ENCODE data around the gene DPY19L2.
"Not testable (repeated sequence)": the region's sequence is repeated elsewhere in the genome, so short reads cannot be mapped to it uniquely, and the experiment has no call there.

Gene DPY19L2

GRCh38 chr12:63668028-63668799 lies at the start of gene DPY19L2:
TSS of gene DPY19L2 (minus strand) at chr12:63668493. CDS start at chr12:63668393, 100 bp downstream.
- Histone ChIP-seq H3K36me3 (ENCODE audit: insufficient read depth, low read length) (no peaks in the 10 kb centered on the region), H3K9me3 (ENCODE audit: control insufficient read depth, insufficient read depth, low read length) (no peaks in the 10 kb centered on the region), H3K4me1 (ENCODE audit: insufficient read depth, low read length) (no peaks in the 10 kb centered on the region), H3K9ac (ENCODE audit: low read depth, low read length) (peak within 1 kb of the TSS; percentile 93)

- H3K9ac ChIP-seq (ENCODE audit: low read depth, low read length); H3K4me1 ChIP-seq (ENCODE audit: insufficient read depth, low read length); H3K9me3 ChIP-seq (ENCODE audit: control insufficient read depth, insufficient read depth, low read length); H3K36me3 ChIP-seq (ENCODE audit: insufficient read depth, low read length): not testable (repeated sequence)
Measured at GRCh38 chr12:63716891-63717290, 48.6 kb upstream of the DPY19L2 start.

- H3K4me1 ChIP-seq (ENCODE audit: insufficient read depth, low read length); H3K9me3 ChIP-seq (ENCODE audit: control insufficient read depth, insufficient read depth, low read length); H3K9ac ChIP-seq (ENCODE audit: low read depth, low read length); H3K36me3 ChIP-seq (ENCODE audit: insufficient read depth, low read length): not testable (repeated sequence)
Measured at GRCh38 chr12:63715107-63715625, 46.9 kb upstream of the DPY19L2 start.

- not testable (repeated sequence) for H3K36me3 ChIP-seq (ENCODE audit: insufficient read depth, low read length)
Measured at GRCh38 chr12:63714409-63714808, 46.1 kb upstream of the DPY19L2 start.

GRCh38 chr12:63713681-63714075 lies 45.4 kb upstream of the DPY19L2 start:
- H3K9me3 ChIP-seq (ENCODE audit: control insufficient read depth, insufficient read depth, low read length); H3K4me1 ChIP-seq (ENCODE audit: insufficient read depth, low read length); H3K9ac ChIP-seq (ENCODE audit: low read depth, low read length); H3K36me3 ChIP-seq (ENCODE audit: insufficient read depth, low read length): not testable (repeated sequence)

More at GRCh38 chr12:63714409-63714808, 46.1 kb upstream of the DPY19L2 start:
- H3K9ac ChIP-seq (ENCODE audit: low read depth, low read length); H3K4me1 ChIP-seq (ENCODE audit: insufficient read depth, low read length); H3K9me3 ChIP-seq (ENCODE audit: control insufficient read depth, insufficient read depth, low read length): not testable (repeated sequence)

- not testable (repeated sequence) for H3K9ac ChIP-seq (ENCODE audit: low read depth, low read length); H3K36me3 ChIP-seq (ENCODE audit: insufficient read depth, low read length); H3K9me3 ChIP-seq (ENCODE audit: control insufficient read depth, insufficient read depth, low read length)
Measured at GRCh38 chr12:63712979-63713680, 44.8 kb upstream of the DPY19L2 start.

GRCh38 chr12:63712376-63712974 lies 44.2 kb upstream of the DPY19L2 start:
- H3K9me3 ChIP-seq (ENCODE audit: control insufficient read depth, insufficient read depth, low read length); H3K9ac ChIP-seq (ENCODE audit: low read depth, low read length); H3K4me1 ChIP-seq (ENCODE audit: insufficient read depth, low read length); H3K36me3 ChIP-seq (ENCODE audit: insufficient read depth, low read length): not testable (repeated sequence)

More at GRCh38 chr12:63712979-63713680, 44.8 kb upstream of the DPY19L2 start:
- H3K4me1 ChIP-seq (ENCODE audit: insufficient read depth, low read length): not testable (repeated sequence)

- not testable (repeated sequence) for H3K36me3 ChIP-seq (ENCODE audit: insufficient read depth, low read length); H3K4me1 ChIP-seq (ENCODE audit: insufficient read depth, low read length); H3K9me3 ChIP-seq (ENCODE audit: control insufficient read depth, insufficient read depth, low read length); H3K9ac ChIP-seq (ENCODE audit: low read depth, low read length)
Measured at GRCh38 chr12:63711339-63711738, 43.0 kb upstream of the DPY19L2 start.

GRCh38 chr12:63706336-63706735 lies 38.0 kb upstream of the DPY19L2 start:
- Histone ChIP-seq H3K36me3 (ENCODE audit: insufficient read depth, low read length) (no peaks in the 10 kb centered on the region), H3K9me3 (ENCODE audit: control insufficient read depth, insufficient read depth, low read length) (no peaks in the 10 kb centered on the region), H3K9ac (ENCODE audit: low read depth, low read length) (no peak overlapping the region), H3K4me1 (ENCODE audit: insufficient read depth, low read length) (no peaks in the 10 kb centered on the region)

GRCh38 chr12:63699678-63700382 lies 31.5 kb upstream of the DPY19L2 start:
- not testable (repeated sequence) for H3K9me3 ChIP-seq (ENCODE audit: control insufficient read depth, insufficient read depth, low read length); H3K4me1 ChIP-seq (ENCODE audit: insufficient read depth, low read length); H3K36me3 ChIP-seq (ENCODE audit: insufficient read depth, low read length); H3K9ac ChIP-seq (ENCODE audit: low read depth, low read length)

GRCh38 chr12:63699011-63699410 lies 30.7 kb upstream of the DPY19L2 start:
- not testable (repeated sequence) for H3K9ac ChIP-seq (ENCODE audit: low read depth, low read length); H3K4me1 ChIP-seq (ENCODE audit: insufficient read depth, low read length); H3K36me3 ChIP-seq (ENCODE audit: insufficient read depth, low read length); H3K9me3 ChIP-seq (ENCODE audit: control insufficient read depth, insufficient read depth, low read length)

- not testable (repeated sequence) for H3K9ac ChIP-seq (ENCODE audit: low read depth, low read length); H3K9me3 ChIP-seq (ENCODE audit: control insufficient read depth, insufficient read depth, low read length); H3K4me1 ChIP-seq (ENCODE audit: insufficient read depth, low read length); H3K36me3 ChIP-seq (ENCODE audit: insufficient read depth, low read length)
Measured at GRCh38 chr12:63690837-63691236, 22.5 kb upstream of the DPY19L2 start.

- H3K9ac ChIP-seq (ENCODE audit: low read depth, low read length); H3K9me3 ChIP-seq (ENCODE audit: control insufficient read depth, insufficient read depth, low read length); H3K36me3 ChIP-seq (ENCODE audit: insufficient read depth, low read length); H3K4me1 ChIP-seq (ENCODE audit: insufficient read depth, low read length): not testable (repeated sequence)
Measured at GRCh38 chr12:63689141-63689540, 20.8 kb upstream of the DPY19L2 start.

- H3K4me1 ChIP-seq (ENCODE audit: insufficient read depth, low read length); H3K9ac ChIP-seq (ENCODE audit: low read depth, low read length); H3K36me3 ChIP-seq (ENCODE audit: insufficient read depth, low read length); H3K9me3 ChIP-seq (ENCODE audit: control insufficient read depth, insufficient read depth, low read length): not testable (repeated sequence)
Measured at GRCh38 chr12:63686623-63687022, 18.3 kb upstream of the DPY19L2 start.

Measured in ES-I3 (cell line).